HepG2 (cell line): ENCODE results near the gene SYCP2L. TPM values are rescaled to one million over a fixed set of nuclear protein-coding genes. Genes with fewer than 3 reads are reported as not detected.

ENCODE experiments used
- CHCHD3 ChIP-seq: sonication (generic); formaldehyde crosslinking; IDR thresholded peaks from 2 replicates; pipeline ENCODE4 v1.8.0; 2022; ENCODE audit warnings: mild to moderate bottlenecking, missing genetic modification reagents, moderate library complexity
- CSRNP2 ChIP-seq: sonication (generic); formaldehyde crosslinking; conservative IDR thresholded peaks from 2 replicates; pipeline ENCODE4 v1.8.0; 2022; ENCODE audit warnings: low read depth, missing genetic modification reagents
- GATA4 ChIP-seq: sonication (generic); IDR thresholded peaks from 2 replicates; pipeline ENCODE4 v1.6.1; 2016; ENCODE audit warnings: antibody characterized with exemption, low read depth, borderline replicate concordance
- KLF13 ChIP-seq: sonication (generic); formaldehyde crosslinking; IDR thresholded peaks from 2 replicates; pipeline ENCODE4 v1.4.0; 2020; ENCODE audit warnings: mild to moderate bottlenecking, missing genetic modification reagents
- NR1H2 ChIP-seq: sonication (generic); formaldehyde crosslinking; IDR thresholded peaks from 2 replicates; pipeline ENCODE4 v1.8.1; 2022; ENCODE audit warnings: low read depth, missing genetic modification reagents, borderline replicate concordance
- NR2F2 ChIP-seq: IDR thresholded peaks from 2 replicates; pipeline ENCODE4 v1.6.1; 2012; ENCODE audit warnings: low read depth, inconsistent platforms, borderline replicate concordance
- PCBP2 ChIP-seq: fragments of 200-400 bp; formaldehyde crosslinking; optimal IDR thresholded peaks from 2 replicates; pipeline ENCODE3; 2018; ENCODE audit warnings: low read length, low read depth; ENCODE audit not compliant: poor library complexity, severe bottlenecking
- PITX1 ChIP-seq: sonication (generic); formaldehyde crosslinking; IDR thresholded peaks from 2 replicates; pipeline ENCODE4 v1.5.1; 2020; ENCODE audit warnings: mild to moderate bottlenecking, missing genetic modification reagents
- RARG ChIP-seq: sonication (generic); formaldehyde crosslinking; IDR thresholded peaks from 2 replicates; pipeline ENCODE4 v1.4.0; 2020; ENCODE audit warnings: low read depth, mild to moderate bottlenecking, missing genetic modification reagents
- RBFOX2 ChIP-seq: fragments of 200-400 bp; formaldehyde crosslinking; IDR thresholded peaks from 2 replicates; pipeline ENCODE4 v1.6.1; 2017; ENCODE audit warnings: low read depth, mild to moderate bottlenecking, low read length
- RFX3 ChIP-seq: IDR thresholded peaks from 2 replicates; pipeline ENCODE4 v1.6.1; 2016; ENCODE audit warnings: missing biosample characterization, missing genetic modification reagents
- RXRB ChIP-seq: IDR thresholded peaks from 2 replicates; pipeline ENCODE4 v1.6.1; 2016; ENCODE audit warnings: borderline replicate concordance, missing genetic modification reagents, missing compliant biosample characterization
- ZBTB38 ChIP-seq: sonication (generic); formaldehyde crosslinking; IDR thresholded peaks from 2 replicates; pipeline ENCODE4 v1.5.1; 2020; ENCODE audit warnings: mild to moderate bottlenecking, missing genetic modification reagents
- ZNF124 ChIP-seq: sonication (generic); formaldehyde crosslinking; IDR thresholded peaks from 2 replicates; pipeline ENCODE4 v1.4.0; 2020; ENCODE audit warnings: missing genetic modification reagents
- ZNF260 ChIP-seq: sonication (generic); formaldehyde crosslinking; IDR thresholded peaks from 2 replicates; pipeline ENCODE4 v1.4.0; 2020; ENCODE audit warnings: missing genetic modification reagents, low read depth, mild to moderate bottlenecking, borderline replicate concordance
- ZNF737 ChIP-seq: sonication (generic); formaldehyde crosslinking; IDR thresholded peaks from 2 replicates; pipeline ENCODE4 v1.5.0; 2020; ENCODE audit warnings: missing genetic modification reagents, mild to moderate bottlenecking, borderline replicate concordance
- ZXDC ChIP-seq: sonication (generic); formaldehyde crosslinking; IDR thresholded peaks from 2 replicates; pipeline ENCODE4 v1.5.0; 2020; ENCODE audit warnings: mild to moderate bottlenecking, missing genetic modification reagents
- polyA plus RNA-seq, 8 experiments: library from polyadenylated mRNA; depleted of rRNA in 3 of 8; stranded (reverse) in 7 of 8; unstranded in 1 of 8; fragments of >200 nt; fragmentation: Illumina TruSeq in 4 of 8; extraction: Trizol in 4 of 8; gene quantifications; 2 replicates each; pipeline versions ENCODE4 v1.2.1 to v1.2.3, GENCODE V29; 2011 to 2016; ENCODE audit warnings: low read depth in 4 of 8, missing spikeins in 1 of 8, mixed read lengths in 1 of 8; ENCODE audit not compliant: insufficient read depth in 1 of 8
- total RNA-seq, 5 experiments: library from RNA; depleted of rRNA; stranded (reverse); fragments of >200 nt; fragmentation: Illumina TruSeq; extraction: Trizol; gene quantifications; 2 replicates each; pipeline ENCODE4 v1.2.3, GENCODE V29; 2016; ENCODE audit warnings: low read depth in 1 of 5
- TF ChIP-seq, protein P1 (sequence below): sonication (generic); formaldehyde crosslinking; IDR thresholded peaks from 2 replicates; pipeline ENCODE4 v1.9.0; 2021; ENCODE audit warnings: missing genetic modification reagents, borderline replicate concordance
- TF ChIP-seq, protein P2 (sequence below): sonication (generic); formaldehyde crosslinking; conservative IDR thresholded peaks from 2 replicates; pipeline ENCODE4 v1.4.0; 2020; ENCODE audit warnings: missing genetic modification reagents
- TF ChIP-seq, protein P3 (sequence below): sonication (generic); formaldehyde crosslinking; conservative IDR thresholded peaks from 2 replicates; pipeline ENCODE4 v1.4.0; 2020; ENCODE audit warnings: missing genetic modification reagents

The SYCP2L gene
- total and polyA plus RNA-seq, 2 of the 13 experiments (the other 11 are each of a cell fraction or from before 2014, with no cell fraction given), result 0.22 to 0.54 TPM

- TF ChIP-seq, protein P1, sequence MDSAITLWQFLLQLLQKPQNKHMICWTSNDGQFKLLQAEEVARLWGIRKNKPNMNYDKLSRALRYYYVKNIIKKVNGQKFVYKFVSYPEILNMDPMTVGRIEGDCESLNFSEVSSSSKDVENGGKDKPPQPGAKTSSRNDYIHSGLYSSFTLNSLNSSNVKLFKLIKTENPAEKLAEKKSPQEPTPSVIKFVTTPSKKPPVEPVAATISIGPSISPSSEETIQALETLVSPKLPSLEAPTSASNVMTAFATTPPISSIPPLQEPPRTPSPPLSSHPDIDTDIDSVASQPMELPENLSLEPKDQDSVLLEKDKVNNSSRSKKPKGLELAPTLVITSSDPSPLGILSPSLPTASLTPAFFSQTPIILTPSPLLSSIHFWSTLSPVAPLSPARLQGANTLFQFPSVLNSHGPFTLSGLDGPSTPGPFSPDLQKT (CRISPR knock-in tag), result no peak
- TF ChIP-seq ZNF124 (CRISPR knock-in tag), result no peak
- no peak for TF ChIP-seq ZNF737 (CRISPR knock-in tag)
- TF ChIP-seq NR1H2 (CRISPR knock-in tag), result no peak
- TF ChIP-seq GATA4, result no peak
- TF ChIP-seq RXRB, result no peak; the same call in 1 of the 2 replicates
- TF ChIP-seq RARG (CRISPR knock-in tag), result no peak
- TF ChIP-seq, protein P2, sequence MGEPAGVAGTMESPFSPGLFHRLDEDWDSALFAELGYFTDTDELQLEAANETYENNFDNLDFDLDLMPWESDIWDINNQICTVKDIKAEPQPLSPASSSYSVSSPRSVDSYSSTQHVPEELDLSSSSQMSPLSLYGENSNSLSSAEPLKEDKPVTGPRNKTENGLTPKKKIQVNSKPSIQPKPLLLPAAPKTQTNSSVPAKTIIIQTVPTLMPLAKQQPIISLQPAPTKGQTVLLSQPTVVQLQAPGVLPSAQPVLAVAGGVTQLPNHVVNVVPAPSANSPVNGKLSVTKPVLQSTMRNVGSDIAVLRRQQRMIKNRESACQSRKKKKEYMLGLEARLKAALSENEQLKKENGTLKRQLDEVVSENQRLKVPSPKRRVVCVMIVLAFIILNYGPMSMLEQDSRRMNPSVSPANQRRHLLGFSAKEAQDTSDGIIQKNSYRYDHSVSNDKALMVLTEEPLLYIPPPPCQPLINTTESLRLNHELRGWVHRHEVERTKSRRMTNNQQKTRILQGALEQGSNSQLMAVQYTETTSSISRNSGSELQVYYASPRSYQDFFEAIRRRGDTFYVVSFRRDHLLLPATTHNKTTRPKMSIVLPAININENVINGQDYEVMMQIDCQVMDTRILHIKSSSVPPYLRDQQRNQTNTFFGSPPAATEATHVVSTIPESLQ (CRISPR knock-in tag), result no peak
- no peak for TF ChIP-seq CHCHD3 (CRISPR knock-in tag)
- no peak for TF ChIP-seq ZXDC
- TF ChIP-seq NR2F2, result no peak
- peak; percentile 62; the same call in 1 of the 2 replicates for TF ChIP-seq PITX1 (CRISPR knock-in tag)
- TF ChIP-seq, protein P3, sequence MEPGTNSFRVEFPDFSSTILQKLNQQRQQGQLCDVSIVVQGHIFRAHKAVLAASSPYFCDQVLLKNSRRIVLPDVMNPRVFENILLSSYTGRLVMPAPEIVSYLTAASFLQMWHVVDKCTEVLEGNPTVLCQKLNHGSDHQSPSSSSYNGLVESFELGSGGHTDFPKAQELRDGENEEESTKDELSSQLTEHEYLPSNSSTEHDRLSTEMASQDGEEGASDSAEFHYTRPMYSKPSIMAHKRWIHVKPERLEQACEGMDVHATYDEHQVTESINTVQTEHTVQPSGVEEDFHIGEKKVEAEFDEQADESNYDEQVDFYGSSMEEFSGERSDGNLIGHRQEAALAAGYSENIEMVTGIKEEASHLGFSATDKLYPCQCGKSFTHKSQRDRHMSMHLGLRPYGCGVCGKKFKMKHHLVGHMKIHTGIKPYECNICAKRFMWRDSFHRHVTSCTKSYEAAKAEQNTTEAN (CRISPR knock-in tag), result no peak
- peak; percentile 44; the same call in 1 of the 2 replicates for TF ChIP-seq RBFOX2
- no peak for TF ChIP-seq CSRNP2 (CRISPR knock-in tag)
- no peak for TF ChIP-seq KLF13 (CRISPR knock-in tag)
- 0 out of 2 replicates have a peak, but pooled peaks have one; percentile 48 for TF ChIP-seq ZNF260
- TF ChIP-seq PCBP2, result no peak
- peak; percentile 77 for TF ChIP-seq RFX3
- TF ChIP-seq ZBTB38 (CRISPR knock-in tag), result peak; percentile 42; the same call in 1 of the 2 replicates
Observed at GRCh38 chr6:10837995-10838793, 48.7 kb upstream of the SYCP2L start, which contains the start of gene MAK (continued).
